GM19452 (cell line): ENCODE measurements around the gene TMEM167A.

Experiments used
- ATAC-seq: cut with Tn5 transposase; IDR thresholded peaks from one replicate; pipeline ENCODE4 v1.9.1; 2021; ENCODE audit not compliant: unreplicated experiment

TMEM167A gene, protein sequence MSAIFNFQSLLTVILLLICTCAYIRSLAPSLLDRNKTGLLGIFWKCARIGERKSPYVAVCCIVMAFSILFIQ

GRCh38 chr5:83076742-83077661, at the start of gene TMEM167A, which contains the start of gene XRCC4:
TMEM167A (minus strand) TSS chr5:83077394; CDS start chr5:83077323, 71 bp downstream.
XRCC4 (plus strand) TSS chr5:83077547; CDS start chr5:83104920, 27,373 bp downstream.
- peak; percentile 97 for ATAC-seq

DNA sequence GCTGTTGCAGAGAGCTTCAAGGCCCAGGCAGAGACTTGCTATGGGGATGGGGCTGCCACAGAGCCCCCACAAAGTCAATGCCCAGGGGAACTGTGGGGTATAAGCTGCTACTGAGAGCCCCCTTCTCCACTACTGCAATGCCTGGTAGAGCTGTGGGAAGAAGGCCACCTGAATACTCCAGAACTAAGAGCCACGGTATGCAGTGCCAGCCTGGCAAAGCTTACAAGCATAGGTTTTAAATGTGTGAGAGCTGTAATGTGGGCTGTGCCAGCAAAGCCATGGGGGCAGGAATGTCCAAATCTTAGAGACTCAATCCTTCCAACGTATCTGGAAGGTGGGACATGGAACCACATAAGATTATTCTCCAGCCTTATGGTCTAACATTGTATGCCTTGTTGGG, 49.3 kb upstream of the TMEM167A start:
- no peak for ATAC-seq

GRCh38 chr5:83125560-83125959, 48.4 kb upstream of the TMEM167A start:
- no peak for ATAC-seq

GRCh38 chr5:83124593-83124992, 47.4 kb upstream of the TMEM167A start:
- no peak for ATAC-seq

- ATAC-seq, result no peak
These were observed 41.8 kb upstream of the TMEM167A start for GRCh38 chr5:83118976-83119375.

- no peak for ATAC-seq
These were observed 41.3 kb upstream of the TMEM167A start for GRCh38 chr5:83118471-83118870.

DNA sequence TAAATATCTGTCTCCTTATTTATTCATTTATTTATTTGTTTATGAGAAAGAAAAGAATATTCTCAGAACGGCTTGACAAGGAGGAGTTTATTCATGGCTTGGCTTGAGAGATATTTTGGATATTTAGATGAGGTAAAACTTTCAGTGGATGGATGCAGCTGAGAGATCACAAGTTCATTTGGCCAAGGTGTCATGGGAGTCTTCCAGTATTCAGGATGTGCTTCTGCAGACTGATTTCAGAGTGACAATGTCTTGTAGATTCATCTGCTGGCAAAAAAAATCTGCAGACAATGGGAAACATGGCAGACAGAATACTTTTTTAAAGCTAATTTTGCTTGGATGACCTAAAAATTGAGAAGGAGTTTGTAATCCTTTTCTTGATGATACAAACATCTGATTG, 38.6 kb upstream of the TMEM167A start:
- no peak for ATAC-seq

DNA sequence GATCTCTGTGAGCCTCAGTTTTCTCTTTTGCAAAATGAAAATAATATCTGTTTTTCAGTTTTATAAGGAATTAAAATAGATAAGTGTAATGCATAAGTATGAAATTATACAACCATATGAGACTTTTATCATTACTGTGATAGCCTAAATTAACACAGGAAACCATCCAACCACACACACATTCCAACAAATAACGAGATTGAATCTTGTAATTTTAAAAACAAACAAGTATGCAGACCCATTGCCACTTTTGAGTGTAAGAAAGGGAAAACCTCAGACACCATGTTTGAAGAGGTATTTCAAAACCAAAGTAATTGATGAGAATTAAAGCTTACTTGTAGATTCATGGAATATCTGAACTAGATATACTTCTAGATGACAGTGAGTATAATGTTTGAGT, 32.2 kb upstream of the TMEM167A start:
- ATAC-seq, result no peak

DNA sequence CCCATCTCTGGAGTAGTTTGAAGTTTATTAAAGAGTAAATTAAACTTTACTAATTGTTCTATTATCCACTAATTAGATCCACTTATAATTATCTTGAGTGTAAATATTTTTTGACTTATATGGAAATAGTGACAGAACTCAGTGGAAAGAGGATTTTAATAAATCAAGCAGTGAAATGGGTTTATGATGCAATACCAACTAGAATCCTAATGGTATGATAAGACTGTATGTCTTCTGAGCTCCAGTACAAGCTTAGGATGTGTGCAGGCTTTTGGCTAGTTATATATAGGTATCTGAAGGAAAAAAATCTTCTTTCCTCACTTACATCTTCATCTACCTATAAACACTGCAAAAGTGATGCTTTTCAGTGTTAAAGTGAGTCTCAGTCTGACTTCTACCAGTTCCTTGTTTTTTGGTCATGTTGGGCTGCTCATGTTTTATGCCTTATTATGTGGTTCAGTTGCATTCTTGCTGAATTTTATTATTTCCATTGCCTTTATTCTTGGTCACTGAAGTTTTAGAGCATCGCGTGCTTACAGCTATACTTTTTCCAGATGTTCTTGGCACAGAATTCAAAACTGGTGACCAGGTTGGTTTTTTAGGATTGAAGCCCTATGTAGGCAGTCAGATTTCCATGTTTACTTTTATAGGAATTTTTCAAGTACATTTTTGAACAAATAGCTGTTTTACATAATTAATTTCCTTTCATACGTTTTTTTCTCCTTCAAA, 30.7 kb upstream of the TMEM167A start:
- ATAC-seq, result no peak

DNA sequence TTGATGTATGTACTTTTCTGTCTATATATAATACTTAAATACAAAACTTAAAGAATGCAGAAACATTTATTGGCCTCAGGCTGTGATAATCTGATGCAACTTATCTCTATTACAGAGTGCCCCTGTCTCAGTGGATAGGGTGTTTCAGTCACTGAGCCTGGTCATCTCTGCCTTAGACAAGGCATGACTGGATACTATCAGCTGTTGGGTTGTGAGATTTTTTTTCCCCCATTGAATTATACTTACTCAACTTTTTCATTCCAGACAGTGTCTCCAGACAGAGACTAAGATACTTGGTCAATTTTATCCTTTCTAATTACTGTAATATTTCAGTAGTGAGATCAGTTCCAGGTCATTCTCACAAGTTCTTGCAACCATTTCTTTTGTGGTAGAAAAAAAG, 26.8 kb upstream of the TMEM167A start:
- no peak for ATAC-seq

DNA sequence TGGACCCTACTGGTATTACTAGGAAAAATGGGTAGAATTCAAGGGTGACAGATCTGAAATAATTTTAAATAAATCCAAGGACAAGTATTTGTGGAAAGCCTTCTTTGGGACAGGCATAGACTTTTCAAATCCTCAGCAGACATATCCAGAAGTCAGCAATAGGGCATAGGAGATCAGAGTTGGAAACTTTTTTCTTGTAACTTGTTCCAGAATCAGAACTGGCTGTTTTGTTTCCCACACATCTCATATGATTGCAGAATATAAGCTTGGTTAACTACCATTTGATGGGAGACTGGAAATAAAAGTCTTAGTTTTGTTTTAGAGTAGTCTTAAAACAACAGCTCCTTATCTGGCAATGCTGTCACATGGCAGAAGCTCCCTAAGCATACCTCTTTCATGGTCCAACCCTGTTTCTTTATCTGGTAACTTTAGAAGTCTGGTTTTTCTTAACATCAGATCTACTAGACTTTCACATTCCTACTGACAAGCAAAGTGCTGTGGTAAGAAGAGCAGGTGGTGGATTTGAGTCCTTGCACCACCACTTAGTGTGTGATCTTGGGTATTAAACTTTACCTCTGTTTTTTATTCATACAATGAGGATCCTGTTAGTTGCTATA, 25.3 kb upstream of the TMEM167A start:
- no peak for ATAC-seq

DNA sequence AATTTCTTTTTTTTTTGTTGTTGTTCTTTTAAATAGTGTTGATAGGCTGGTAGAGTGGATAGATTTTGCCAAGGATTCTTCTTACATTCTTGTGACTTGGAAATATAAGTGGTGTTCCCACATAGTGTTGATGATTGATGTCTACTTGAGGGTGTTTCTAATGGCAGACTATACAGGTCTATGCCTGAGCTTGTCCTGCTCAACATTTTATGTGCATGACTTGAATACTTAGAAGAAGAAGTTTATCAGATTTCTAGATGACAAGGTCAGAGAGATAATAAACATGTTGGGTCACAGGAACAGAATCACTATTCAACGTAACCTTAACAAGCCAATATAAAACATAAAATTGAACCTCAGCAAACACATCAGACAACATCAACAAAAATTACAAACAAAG, 24.3 kb upstream of the TMEM167A start:
- no peak for ATAC-seq

- ATAC-seq, result no peak
These were observed 22.3 kb upstream of the TMEM167A start for GRCh38 chr5:83099445-83099844.

- no peak for ATAC-seq
These were observed 21.8 kb upstream of the TMEM167A start for GRCh38 chr5:83099001-83099400.

- no peak for ATAC-seq
These were observed 20.6 kb upstream of the TMEM167A start for GRCh38 chr5:83097689-83098231.

DNA sequence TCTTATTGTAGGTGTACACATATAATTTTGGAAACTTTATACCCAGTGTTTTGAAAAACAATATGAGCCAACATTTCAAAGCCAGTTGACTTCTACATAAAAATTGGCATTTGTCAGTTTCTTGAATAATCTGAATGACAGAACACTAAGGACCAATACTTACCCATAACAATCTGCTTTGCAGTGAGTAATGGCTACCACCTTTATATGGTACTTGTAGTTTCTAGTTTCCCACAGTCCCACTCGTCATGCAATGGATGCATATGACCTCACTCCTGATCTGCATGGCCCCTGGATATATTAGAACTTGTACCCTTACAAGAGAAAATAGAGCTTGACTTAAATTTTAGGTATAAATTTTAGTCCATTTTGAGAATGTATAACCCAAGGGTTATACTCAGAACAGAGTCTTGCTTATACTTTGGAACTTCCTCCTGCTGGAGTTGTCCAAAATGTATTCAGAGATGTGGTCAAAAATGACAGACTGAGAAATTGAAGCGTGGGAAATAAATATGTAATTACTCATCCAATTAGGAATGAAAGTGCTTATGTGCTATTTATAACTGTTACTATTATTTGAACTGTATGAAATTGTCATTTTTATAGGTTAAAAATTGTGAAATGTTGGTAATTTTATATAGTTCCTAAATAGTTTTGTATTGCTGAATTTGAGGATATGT, 19.6 kb upstream of the TMEM167A start:
- ATAC-seq, result no peak

- ATAC-seq, result no peak
These were observed 18.9 kb upstream of the TMEM167A start for GRCh38 chr5:83095957-83096539.

DNA sequence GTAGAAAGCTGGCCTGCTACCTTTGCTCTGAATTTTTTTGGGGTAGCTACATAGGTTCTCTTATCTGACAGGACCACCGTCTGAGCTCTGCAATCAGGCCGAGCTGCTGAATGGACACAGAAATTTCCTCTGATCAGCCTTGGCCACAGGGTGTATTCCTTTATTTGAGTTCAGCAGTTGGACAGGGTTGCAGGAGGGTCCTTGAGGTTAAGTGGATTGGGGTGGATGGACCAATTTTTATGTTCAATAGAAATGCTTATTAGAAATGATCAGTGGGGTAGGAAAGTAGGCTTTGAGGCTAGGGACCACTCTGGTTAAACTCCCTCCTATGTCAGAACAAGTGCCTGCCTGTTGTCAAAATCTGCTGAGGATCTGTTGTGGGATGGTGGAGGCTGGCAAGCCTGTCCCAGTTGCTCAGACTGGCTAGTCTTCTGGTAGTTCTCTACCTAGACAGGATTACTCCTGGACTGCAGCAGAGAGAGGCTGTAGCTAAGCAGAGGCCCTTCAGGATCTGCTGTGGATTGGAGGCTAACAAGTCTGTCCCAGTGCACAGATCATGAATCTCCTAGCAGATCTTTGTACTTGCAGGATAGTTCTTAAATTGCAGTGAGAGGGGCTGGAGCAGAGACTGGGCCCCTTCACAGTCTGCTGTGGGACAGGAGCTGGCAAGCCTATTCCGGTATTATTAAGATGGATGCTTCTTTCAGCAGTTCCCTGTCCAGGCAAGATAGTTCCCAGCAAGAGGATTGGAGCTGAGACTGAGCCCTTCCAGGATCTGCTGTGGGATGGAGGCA, 18.2 kb upstream of the TMEM167A start:
- no peak for ATAC-seq

DNA sequence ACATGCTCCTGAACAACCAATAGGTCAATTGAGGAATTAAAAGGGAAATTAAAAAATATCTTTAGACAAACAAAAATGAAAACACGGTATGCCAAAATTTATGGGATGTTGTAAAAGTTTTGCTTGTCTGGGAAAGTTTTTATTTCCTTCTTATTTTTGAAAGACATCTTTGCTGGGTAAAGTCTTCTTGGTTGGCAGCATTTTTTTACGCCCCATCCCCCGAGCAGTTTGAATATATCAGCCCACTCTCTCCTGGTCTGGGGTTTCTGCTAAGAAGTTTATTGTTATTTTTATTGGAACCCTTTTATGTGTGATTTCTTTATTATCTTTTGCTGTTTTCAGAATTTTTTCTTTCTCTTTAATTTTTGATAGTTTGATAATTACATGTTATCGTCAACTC, 16.5 kb upstream of the TMEM167A start:
- ATAC-seq, result no peak
